Left cardiac atrium (tissue), 4 donors: ENCODE data around the gene ETNK2. TPM values are rescaled to one million over a fixed set of nuclear protein-coding genes. Genes with fewer than 3 reads are reported as not detected.
A peak's percentile ranks its signal among the peaks of the same experiment; 100 is the strongest.

Experiments used
- ATAC-seq, 2 donors: fragments of 200-7000 bp; cut with Tn5 transposase; one replicate each; pipeline ENCODE4 v1.9.1; 2020; ENCODE audit warnings: mild to moderate bottlenecking in 2 of 2, moderate library complexity in 2 of 2
- DNase-seq: peaks from one replicate; pipeline ENCODE4 v3.0.0-alpha.2; 2020
- intact Hi-C, 2 donors: fragments of 100-400 bp; cut with DNase I; formaldehyde crosslinking; loops; one replicate each; pipeline versions ENCODE4 v1.14.1 to v1.15.1; 2022 to 2023
- total RNA-seq, 2 donors: library from RNA; stranded (reverse); fragmentation: NEBNext Ultra II Directional; extraction: Animal tissue kit (Norgen Biotek cat#: 25700); gene quantifications; one replicate each; pipeline ENCODE4 v1.2.1, GENCODE V29; 2021
- donor health status: DM: no; HTN: yes; CAD: no.
- donor health status: DM: no; HTN: yes; CAD: no; lungs with severe emphysema.
- donor health status: DM: yes; HTN: yes; CAD: no.
- donor health status: Dilated cardiomyopathy.

ETNK2 gene
- total RNA-seq, 2 donors from 2014 or later: 5.3 to 6.2 TPM

DNA sequence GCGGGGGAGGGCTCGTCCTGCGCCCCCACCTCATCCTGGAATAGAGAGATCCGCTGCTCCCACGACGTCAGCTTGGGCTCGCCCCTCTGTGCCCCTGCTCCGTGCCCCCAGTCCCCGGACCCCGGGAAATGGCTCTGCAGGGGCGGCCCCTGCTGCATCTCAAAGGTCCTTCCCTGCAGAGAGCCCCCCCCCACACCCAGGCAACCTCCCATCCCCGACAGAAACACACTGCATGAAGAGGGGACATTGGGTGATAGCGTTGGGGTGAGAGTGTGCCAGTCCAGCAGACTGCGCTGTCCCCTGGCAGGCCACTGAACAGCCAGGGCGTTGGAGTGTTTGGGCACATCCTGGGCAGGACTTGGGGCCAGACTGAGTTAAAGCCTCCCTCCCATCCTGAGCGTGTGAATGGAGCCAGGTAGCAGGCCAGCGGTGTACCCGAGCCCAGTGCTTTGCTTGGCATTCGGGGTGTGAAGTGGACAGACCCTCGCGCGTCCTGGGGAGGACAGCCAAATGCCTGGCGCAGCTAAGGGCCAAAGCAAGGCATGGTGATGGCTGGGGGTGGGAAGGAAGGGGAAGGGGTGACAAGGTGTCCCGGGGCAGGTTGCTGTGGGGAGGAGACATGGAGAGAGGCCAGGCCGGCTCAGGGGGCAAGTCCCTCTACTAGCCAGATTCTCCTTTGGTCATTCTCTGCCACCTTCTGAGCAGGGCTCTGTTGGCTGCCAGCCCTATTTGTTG, 633 bp upstream of the ETNK2 start:
- DNase-seq (peak; percentile 39), ATAC-seq (peak; percentile 12 to 25)
- intact Hi-C loops: no loop called here

DNA sequence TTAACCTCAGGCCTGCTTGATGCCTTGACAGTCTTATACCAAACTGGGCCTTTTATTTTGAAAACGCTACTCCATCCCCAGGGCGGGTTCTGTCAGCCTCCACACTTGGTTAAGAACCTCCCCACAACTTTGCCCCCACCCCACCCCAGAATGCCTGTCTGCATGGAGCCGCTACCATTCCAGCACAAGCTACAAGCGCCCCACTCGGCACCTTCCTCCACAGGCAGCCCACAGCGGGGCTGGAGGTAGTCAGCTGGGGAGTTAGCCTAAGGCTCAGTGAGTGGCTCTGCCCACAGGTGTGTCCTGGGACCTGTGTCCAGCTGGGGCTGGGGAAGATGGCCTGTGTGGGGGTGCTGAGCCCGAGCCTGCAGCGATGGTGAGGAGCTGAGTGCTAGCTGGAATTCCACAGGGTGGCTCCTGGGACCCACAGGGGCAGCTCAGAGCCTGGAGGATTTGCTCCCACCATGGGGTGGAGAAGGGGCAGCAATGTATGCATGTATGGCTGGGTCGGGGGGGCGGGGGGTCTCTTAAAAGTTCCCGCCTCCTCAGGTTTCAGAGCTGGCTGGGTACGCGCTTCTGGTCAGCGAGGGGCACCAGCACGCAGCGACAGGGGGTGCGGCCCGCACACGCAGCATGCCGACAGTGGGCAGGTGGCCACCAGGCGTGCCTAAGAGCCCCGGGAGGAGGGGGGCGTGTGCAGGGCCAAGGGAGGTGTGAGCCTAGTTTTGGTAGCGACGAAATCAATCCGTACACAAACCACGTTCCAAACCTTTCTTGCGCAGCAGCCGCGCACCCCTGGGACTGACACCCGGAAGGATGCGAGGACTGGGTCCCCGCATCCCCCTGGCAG, 917 bp downstream of the ETNK2 start:
- DNase-seq: peak; percentile 41
- peak; percentile 25 to 33 for ATAC-seq
- intact Hi-C loops: no loop called here

DNA sequence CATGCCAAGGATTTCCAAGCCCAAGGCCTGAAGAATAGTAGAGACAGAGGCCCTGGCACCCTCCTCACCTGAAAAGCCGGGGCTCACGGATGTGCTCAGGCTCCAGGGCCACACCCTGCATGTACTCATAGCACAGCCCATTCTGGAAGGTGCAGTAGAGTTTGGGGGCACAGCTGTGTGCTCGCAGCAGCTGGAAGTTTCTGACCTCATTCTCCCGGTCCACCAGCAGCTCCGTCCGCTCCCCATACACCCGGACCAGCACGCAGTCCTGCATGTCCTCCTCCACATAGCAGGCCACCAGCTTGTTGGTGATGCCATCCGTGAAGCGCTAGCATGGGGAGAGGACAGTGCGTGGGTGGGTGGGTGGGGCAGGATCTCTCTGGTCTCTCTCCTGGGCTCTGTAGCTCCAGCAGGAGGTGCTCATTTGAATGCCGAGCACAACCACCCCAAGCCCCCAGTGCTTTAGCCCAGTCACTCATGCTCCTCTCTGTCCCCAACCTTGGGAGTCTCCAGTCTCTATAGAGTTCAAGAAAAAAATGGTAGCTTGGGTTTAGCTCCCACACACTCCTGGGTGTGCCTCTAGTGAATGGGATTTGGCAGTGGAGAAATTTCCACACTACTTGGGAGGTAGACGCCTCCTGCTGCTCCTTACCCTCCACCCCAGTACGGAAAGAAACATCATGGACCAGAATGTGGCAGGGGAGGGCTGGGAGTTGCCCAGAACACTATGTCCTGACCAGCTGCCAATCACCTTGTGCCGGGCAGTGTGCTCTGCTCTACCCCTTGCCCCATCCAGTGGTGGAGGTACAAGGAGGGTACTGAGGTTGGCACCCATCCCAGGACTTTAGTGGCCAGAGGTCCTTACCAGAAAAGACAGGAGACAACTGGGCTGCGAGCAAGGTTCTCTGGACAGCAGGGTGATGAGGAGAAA, 1.9 kb downstream of the ETNK2 start:
- intact Hi-C loops: no loop called here
- DNase-seq (no peak), ATAC-seq (peak in 1 of 2 donors; percentile 24)

DNA sequence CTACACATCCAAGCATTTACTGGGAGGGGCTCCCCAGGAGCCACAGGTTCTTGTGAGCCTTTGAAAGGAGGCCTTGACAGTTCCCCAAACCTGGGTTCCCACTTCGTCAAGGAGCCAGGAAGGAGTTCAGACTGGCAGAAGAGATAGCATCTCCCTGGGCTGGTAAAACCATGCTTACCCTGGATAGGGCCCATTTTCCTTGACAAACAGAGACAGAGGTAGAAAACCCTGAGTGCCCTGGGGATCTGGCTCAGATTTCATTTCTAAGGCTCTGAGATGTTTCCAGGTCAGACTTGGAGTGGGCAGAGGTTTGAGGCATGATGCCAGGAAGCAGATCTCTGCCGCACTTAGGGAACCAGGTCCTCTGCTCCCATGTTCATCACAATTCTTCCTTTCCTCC, 2.7 kb downstream of the ETNK2 start:
- no peak for DNase-seq
- intact Hi-C loops: no loop called here
- ATAC-seq: no peak

DNA sequence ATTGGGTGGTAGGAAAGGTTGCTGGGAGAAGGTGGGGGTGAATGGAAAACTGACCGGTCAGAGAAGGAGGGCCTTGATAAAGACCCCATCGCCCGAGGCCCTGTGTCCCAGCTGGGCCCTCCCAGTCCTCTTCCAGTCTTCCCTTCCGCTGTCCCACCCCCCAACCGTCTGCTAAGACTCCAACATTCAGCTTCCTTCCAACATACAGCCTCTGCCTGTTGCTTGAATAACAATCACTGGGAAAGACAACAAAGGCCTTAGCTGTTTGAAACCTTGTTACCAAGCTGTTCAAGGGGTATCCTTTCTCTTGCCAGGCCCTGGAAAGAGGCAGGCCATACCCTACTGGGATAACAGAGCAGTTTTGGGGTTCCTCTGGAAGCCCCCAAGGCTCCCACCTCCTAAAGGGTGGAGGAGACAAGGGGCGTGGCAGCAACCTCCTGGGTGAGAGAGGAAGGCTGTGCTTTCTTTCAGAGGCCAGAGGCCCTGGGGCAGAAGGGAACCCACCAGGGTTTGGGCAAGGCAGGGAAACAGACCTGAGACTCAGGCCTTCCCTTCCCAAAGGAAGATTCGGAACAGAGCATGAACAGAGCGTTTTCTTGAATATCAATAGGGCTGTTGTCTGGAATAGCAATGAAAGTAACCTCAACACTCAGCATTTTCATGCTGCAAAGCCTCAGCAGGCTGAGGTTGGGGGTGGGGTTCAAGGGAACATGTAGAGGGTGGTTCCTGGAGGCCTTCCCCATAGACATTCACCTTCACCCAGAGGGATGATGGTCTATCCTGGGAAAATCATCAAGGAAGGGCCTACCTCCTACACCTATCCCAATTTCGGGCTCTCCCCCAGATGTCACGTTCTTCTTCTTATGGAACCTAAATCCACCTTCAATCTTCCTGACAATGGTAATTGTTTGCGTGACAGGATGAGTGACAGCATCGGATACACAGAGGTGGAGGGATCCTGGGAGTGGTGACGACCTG, 4.1 kb downstream of the ETNK2 start:
- DNase-seq (peak; percentile 5), ATAC-seq (no peak)
- intact Hi-C loops: no loop called here

DNA sequence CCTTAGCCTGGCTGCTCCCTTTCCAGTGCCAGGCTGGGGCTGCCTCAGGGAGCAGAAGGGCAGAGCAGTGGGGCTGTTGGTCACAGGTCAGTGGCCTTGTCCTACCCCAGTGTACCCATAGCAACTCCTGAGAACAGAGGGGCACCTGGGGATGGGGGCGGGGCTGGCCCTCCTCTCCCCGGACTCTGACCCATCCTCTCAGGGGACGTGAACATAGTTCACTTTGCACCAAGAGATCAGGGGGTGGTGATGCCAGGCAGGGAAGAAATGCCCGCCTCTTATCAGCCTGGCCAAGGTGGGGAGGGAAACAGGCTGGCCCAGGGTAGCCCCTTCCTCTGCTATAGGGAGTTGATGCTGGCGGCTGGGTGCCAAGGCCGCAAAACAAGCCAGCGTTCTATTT, 4.9 kb downstream of the ETNK2 start:
- intact Hi-C loops: no loop called here
- DNase-seq (no peak), ATAC-seq (no peak)

DNA sequence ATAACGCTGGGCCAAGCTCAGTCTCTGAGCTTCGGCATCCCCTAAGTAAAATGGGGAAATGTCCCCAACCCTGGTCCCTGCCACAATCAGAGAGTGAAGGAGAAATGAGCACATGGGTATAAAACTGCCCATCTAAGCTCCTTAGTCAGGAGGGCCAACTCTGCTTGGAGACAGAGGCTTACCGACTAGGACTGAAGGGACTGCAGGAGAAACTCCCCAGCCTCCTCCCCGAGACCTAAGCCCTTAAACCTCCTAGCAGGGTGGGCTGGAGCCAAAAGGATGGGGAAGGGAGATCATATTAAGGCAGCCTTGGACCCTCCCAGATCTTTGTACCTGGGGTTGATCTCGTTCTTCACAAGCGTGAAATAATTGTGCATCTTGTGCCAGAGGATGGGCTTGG, 5.5 kb downstream of the ETNK2 start:
- intact Hi-C loops: no loop called here
- peak; percentile 1 for DNase-seq
- no peak for ATAC-seq

DNA sequence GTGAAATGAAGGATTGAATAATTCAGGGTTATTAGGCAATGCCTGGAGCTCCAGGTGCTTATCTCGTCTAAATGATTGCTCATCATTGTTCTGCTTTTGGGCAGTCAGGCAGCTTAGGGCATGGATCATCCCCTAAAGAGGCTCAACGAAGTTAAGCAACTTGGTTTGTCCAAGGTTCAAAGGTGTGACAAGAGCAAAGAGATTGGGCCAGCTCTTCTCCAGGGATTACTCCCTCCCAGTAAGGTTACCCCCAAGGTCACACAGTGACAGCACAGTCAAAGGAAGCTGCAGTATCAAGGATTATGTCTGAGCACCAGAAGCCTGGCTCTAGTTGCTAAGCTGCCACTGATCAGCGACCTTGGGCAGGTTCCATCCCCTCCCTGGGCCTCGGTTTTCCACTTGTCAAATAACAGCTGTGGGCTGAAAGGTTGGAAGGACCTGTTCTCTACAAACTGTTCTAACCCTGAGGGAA, 6.8 kb downstream of the ETNK2 start:
- peak in 1 of 2 donors; percentile 59 for ATAC-seq
- intact Hi-C loops: no loop called here
- DNase-seq: no peak

DNA sequence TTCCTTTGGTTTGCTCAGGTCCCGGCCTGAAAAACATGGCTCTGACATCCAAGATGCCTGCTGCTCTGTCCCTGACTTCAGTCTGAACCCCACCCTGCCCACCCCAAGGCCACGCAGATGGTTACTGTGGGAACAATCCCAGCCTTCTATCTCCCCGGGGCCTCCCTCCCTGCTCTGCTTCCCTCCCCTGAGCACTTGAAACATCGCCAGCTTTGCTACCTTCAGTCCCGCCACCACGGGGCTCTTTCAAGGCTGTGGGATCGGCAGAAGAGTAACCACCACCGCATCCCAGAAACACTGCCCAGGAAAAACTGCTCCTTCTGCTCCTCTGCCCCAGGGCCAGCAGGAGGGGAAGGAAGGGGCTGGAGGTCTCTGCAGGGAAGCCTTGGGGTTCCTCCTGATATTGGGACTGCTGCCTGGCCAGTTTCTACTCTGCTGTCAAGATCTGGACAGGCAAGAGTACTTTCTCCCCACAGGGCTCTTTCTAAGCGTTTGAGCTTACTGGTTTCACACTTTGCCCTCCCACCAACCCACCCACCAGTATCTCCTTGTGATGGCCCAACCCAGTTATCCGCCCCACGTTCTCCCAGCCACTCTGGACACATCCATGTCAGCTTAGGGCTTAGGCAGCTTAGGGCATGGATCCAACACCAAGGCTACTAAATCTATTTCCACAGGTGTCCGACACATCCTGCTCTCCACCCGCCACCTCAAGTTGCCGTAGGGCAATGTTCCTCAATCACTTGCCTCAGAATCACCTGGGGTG, 8.4 kb downstream of the ETNK2 start:
- intact Hi-C loops: no loop called here

DNA sequence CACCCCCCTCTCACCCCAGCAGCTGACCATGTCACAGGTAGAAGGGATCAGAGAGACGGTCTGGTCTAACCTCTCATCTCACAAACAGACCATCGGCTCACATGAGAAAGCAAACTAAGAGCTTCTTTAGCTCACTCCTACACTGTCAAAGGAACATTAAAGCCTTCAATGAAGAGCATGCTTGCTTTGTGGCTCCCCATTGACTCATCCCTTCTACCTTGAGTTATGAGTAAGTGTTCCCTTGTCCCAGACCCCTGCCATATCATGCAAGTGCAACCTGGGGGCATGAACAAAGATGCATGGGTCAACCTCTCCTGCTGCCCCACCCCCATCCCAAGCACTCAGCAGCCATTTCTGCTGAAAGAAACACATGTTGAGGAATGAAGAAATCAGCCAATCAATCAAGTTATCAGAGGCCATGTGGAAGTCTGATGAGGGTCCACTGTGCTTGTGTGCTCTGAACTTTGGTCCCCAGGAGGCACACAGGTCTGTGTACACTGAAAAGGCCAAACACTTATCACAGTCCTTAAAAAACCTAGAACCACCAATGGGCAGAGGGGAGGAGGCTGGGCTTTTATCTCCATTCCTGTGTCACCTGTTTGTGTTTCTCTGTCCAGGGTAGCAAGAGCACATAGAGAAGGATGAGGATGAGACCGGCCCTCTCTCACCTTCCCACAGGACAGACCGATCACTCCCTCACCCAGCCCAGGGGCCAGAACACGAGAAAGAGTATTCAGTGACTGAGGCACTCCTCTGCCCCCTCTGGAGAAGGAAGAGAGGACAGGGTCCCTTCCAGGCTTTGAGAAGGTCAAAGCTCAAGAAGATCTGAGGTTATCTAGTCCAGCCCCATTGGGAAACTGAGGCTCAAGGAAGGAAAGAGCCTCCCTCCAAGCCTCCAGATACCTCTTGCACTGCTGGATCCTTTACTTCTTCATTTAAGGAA, 9.5 kb downstream of the ETNK2 start:
- DNase-seq (no peak), ATAC-seq (no peak)
- intact Hi-C loops: no loop called here

More for the DNA sequence above, 8.4 kb downstream of the ETNK2 start:
- DNase-seq (no peak), ATAC-seq (no peak)

DNA sequence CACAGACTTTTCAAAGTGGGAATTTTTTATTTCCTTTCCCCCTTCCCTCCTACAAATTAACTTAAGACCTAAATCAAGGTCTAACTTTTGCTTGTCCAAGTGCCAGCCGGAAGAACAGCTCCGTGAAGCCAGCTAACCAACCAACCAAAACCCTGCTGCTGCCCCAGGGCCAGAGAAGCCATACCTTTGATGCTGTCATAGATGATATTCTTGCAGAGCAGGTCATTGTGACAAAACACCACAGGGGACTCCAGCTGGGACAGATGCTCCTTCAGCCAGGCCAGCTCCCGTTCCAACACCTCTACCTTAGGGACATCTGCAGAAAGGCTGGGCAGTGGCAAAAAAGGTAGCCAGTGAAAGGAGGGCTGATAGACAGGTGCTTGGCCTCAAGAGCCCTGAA, 10.7 kb downstream of the ETNK2 start:
- ATAC-seq: no peak
- intact Hi-C loops: no loop called here
- no peak for DNase-seq

DNA sequence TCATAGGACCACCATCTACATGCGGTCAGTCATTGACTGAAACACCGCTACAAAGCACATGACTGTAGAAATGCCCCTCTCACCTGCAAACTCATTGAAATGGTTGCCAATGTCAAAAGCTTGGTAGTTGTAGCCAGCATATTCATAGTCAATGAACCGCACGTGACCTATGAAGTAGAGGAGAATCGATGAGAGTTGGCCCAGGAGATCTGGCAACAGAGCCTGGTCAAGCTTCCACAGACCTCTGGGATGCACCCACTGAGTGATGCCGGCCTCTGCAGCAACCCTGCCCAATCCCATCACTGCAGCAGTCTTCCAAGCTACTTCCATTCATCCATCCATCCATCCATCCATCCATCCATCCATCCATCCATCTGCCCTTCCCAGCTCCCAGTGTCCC, 11.9 kb downstream of the ETNK2 start:
- ATAC-seq: no peak
- intact Hi-C loops: no loop called here
- DNase-seq: no peak

DNA sequence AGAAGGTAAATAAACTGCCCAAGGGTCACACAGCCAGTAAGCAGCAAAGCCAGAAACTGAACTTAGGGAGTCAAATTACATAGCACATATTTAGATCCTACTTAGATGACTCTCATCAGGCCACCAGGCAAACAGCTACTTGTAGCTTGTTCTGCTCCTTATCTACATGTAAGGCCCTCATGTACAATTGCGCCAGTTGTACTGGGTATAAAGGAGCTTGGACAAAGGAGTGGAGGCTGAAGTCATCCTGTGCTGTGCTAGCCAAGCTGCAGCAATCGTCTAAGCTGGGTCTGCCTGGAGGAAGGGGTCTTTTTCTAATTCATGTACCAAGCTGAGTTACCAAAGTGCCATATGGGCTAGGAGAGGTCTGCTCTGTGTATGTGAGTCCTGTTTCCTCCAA, 12.8 kb downstream of the ETNK2 start:
- intact Hi-C loops: no loop called here
- ATAC-seq: no peak

DNA sequence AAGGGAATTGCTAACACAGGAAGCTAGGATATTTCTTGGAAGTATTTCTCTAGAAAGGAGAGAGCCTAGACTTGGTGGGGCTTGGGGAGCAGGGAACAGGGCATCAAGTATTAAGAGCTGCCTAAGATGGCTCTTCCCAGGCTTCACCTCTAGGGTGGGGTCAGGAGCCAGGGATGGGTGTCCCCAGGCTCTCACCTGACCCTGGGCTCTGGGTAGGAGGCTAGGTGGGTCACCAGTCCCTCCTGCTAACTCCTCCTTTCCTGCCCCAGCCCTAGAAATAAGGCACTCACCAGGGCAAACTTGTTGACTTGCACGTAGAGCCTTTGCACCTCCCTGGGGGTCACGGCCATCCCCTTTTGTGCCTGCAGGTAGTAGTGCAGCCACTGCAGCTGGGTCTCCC, 15.0 kb downstream of the ETNK2 start:
- DNase-seq (no peak), ATAC-seq (no peak)
- intact Hi-C loops: no loop called here

More for the DNA sequence above, 12.8 kb downstream of the ETNK2 start:
- DNase-seq: no peak

DNA sequence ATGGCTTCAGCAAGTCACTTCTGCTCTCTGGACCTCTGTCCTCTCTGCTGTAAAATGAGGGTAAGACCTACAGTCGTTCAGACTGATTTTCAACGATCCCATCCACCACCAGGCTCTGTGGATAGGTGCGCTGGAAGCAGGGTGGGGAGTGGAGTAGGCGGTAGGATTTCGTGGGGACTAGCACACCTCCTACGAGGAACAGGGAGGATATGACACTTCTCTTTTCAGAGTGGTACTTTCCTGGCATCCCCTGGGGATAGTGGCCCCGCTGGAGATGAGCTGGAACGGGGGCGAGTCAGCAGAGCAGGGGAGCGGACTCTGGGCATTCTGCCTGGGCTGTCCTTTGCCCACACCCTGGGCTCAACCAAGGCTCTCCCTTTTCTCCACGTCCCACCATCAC, 17.7 kb downstream of the ETNK2 start:
- intact Hi-C loops: no loop called here
- no peak for DNase-seq
- no peak for ATAC-seq

DNA sequence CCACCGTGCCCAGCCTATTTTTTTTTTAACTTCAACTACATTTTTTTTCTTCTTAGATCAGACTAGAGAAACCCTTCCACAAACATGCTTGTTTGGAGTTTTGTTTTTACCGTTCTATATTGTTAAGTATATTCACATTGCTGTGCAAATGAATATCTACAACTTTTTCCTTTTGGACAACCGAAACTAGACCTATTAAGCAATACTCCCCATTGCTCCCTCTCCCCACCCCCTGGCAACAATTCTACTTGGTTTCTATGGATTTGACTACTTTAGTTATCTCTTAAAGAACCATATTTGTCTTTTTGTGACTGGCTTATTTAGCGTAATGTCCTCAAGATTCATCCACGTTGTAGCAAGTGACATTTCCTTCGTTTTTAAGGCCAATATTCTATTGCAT, 19.1 kb downstream of the ETNK2 start:
- intact Hi-C loops: no loop called here
- DNase-seq (no peak), ATAC-seq (no peak)

DNA sequence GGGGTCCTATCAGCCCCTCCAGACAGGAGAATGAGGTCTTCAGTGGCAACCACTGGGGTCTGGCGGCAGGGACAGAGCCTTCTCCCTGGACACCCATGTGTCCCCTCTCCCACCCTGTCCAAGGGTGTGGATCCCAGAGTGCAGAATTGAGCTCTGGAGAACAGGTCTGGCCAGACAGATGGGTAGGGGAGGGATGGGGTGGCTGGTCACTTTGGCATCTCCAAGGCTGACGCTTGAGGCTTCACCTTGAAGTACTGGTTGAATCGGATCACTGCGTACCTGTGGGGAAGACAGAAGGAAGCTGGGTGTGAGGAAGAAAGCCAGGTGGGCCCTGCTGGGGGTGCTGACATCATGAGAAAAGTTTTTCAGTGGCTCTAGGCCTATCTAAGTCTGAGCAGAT, 19.9 kb downstream of the ETNK2 start:
- DNase-seq (no peak), ATAC-seq (no peak)
- intact Hi-C loops: no loop called here
